HG02938 (cell line): ENCODE results near the gene RSPH9.

Source experiments
- ATAC-seq: cut with Tn5 transposase; IDR thresholded peaks from one replicate; pipeline ENCODE4 v1.9.1; 2021; ENCODE audit warnings: mild to moderate bottlenecking, moderate library complexity; ENCODE audit not compliant: unreplicated experiment

The RSPH9 gene, protein sequence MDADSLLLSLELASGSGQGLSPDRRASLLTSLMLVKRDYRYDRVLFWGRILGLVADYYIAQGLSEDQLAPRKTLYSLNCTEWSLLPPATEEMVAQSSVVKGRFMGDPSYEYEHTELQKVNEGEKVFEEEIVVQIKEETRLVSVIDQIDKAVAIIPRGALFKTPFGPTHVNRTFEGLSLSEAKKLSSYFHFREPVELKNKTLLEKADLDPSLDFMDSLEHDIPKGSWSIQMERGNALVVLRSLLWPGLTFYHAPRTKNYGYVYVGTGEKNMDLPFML

DNA sequence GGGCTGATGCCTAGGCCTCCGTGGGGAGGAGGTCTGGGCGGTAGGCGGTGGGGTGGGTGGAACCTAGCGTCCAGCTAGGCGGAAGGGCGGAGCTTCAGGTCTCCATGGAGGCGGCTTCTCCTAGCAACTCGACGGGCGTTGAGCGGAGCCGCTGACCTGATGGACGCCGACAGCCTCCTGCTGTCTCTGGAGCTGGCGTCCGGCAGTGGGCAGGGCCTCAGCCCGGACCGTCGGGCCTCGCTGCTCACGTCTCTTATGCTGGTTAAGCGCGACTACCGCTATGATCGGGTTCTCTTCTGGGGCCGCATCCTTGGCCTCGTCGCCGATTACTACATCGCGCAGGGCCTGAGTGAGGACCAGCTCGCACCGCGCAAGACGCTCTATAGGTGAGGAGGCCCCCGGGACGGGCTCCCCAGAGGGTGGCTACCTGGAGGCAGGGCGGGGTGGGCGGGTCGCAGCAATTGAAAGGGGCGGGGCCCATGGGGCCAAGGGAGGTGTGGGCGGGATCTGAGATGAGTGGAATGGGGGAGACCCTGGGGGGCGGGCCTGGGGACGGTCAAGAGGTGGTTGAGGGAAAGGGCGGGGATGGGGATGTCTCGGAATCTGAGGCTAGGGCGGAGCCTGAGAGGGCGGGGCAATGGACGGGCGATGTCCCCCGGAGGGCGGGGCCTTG lies at the start of gene RSPH9:
TSS of gene RSPH9 (plus strand) at position 97 of the 673 bp plus-strand sequence. CDS start at position 160, 63 bp downstream.
- ATAC-seq: no peak

DNA sequence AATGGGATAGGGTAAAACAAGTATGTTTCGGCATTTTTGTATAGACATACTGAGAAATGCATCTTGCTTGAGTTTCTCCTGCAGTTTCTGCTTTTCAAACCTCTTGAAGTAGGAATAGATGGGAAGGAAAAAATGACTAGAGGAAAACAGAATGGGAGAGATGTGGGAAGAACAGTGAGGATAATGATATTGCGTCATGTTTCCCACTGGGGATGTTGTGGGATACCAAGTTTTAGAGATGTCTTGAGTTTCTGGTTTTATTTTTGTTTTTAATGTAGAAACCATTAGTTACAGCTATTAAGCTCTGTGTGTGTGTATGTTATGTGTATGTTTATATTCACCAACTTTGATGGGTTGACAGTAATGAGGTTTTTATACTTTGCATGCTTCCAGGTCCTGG lies 44.2 kb upstream of the RSPH9 start:
- ATAC-seq: no peak

DNA sequence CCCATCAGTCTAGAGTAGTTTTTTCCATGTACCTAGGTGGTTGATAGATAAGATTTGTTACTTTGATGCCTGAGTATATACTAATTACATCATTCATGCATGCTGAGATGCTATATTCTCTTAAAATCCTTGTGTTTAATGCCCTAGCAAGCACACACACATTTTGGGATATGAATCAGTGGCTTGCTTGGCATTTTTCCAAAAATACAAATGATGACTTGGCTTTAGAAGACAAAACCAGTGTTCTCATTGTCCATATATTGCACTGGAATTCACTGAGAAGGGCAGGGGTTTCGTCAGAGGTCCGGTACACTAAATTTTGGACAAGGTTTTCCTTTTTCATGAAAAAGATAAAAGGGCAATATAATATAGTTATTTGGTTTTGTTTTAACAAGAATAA lies 40.7 kb upstream of the RSPH9 start:
- ATAC-seq: no peak

DNA sequence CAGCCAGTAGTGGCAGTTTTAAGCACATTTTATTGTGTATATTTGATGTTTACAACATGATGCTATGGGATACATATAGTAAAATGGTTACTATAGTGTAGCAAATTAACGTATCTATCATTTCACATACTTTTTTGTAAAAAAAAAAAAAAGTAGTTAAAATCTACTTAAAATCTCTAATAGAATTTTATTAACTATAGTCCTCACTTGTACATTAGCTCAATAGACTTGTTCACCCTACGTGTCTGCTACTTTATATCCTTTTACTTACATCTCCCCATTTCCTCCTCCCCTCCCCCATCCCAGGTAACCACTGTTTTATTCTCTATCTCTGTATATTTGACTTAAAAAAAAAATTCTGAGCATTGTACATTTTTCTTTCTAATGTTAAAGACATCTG lies 38.8 kb upstream of the RSPH9 start:
- ATAC-seq: no peak

DNA sequence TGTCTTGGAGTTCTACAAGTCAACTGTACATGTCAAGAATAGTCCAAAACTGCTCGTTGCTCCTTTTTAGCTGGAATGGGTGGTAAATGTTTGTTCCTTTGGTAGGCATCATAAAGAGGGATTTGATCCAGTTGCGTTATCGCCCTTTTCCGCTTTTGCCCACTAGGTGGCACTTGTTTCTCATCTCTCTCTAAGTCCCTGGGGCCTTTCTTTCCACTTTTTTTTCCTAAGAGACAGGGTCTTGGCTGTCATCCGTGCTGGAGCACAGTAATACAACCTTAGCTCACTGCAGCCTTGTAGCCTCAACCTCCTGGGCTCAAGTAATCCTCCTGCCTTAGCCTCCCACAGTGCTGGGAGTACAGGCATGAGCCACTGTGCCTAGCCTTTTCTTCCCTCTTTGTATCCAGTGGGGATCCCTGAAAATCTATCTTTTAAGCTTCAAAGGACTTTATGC lies 36.5 kb upstream of the RSPH9 start:
- ATAC-seq: no peak

DNA sequence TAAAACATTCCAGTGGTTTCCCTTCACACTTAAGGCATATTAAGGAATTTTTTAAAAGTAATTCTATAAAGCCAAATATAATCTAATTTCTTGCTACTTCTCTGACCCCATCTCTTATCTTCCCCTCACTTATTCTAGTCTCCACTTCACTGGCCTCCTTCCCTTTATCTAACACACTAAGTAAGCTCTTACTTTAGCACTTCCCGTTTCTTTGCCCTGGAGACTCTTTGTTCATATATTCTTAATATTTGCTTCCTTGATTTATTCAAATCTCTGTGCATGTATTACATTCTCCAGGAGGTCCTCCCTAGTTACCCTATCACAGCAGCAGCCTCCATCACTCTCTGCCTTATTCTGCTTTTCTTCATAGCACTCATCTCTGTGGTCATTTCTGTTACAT lies 36.0 kb upstream of the RSPH9 start:
- no peak for ATAC-seq

DNA sequence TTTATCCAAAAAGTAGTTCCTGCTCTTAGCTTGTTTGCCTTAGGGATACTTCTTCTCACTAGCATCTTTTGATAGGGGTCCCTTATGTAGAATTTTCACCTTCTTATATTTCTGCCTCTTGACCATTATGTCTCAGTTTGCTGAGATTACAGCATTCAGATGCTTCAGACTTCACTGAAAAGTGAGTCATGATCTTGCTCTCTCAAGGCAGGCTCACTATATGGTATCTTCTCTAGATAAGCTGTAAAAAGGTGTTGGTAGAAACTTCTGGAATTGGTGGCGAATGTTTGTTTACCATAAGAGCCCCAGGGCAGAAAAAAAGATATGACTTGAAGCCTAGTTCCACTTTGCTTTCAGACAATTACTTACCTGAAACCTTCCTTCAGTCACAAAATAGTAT lies 35.4 kb upstream of the RSPH9 start:
- ATAC-seq: no peak

DNA sequence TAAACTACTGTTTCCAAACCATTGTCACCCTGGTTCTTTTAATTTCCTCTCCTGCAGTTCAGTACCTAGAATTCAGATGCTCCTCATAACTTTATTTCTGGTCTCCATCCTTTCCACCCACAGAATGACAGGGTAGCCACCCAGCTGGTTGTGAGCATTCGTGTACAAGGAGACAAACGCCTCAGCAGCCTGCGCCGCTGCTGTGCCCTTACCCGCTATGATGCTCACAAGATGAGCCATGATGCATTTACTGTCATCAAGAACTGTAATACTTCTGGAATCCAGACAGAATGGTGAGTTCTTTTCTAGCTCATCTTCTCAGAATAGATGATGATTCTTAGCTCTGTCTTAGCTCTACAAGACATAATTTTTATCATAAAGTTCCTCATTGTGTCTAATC lies 34.4 kb upstream of the RSPH9 start:
- ATAC-seq: no peak

DNA sequence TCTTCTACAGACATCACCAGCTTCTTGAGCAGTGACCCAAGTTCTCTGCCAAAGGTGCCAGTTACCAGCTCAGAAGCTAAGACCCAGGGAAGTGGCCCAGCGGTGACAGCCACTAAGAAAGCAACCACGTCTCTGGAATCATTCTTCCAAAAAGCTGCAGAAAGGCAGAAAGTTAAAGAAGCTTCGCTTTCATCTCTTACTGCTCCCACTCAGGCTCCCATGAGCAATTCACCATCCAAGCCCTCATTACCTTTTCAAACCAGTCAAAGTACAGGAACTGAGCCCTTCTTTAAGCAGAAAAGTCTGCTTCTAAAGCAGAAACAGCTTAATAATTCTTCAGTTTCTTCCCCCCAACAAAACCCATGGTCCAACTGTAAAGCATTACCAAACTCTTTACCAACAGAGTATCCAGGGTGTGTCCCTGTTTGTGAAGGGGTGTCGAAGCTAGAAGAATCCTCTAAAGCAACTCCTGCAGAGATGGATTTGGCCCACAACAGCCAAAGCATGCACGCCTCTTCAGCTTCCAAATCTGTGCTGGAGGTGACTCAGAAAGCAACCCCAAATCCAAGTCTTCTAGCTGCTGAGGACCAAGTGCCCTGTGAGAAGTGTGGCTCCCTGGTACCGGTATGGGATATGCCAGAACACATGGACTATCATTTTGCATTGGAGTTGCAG lies 31.0 kb upstream of the RSPH9 start:
- ATAC-seq: no peak

DNA sequence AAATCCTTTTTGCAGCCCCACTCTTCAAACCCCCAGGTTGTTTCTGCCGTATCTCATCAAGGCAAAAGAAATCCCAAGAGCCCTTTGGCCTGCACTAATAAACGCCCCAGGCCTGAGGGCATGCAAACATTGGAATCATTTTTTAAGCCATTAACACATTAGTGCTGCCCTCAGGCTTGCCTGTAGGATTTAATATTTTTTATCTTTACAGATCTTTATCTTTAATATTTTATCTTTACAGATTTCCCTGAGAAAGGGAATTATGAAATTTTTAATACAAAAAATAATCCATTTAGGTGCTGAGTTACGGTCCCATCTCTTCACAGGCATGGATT lies 30.5 kb upstream of the RSPH9 start:
- ATAC-seq: no peak

DNA sequence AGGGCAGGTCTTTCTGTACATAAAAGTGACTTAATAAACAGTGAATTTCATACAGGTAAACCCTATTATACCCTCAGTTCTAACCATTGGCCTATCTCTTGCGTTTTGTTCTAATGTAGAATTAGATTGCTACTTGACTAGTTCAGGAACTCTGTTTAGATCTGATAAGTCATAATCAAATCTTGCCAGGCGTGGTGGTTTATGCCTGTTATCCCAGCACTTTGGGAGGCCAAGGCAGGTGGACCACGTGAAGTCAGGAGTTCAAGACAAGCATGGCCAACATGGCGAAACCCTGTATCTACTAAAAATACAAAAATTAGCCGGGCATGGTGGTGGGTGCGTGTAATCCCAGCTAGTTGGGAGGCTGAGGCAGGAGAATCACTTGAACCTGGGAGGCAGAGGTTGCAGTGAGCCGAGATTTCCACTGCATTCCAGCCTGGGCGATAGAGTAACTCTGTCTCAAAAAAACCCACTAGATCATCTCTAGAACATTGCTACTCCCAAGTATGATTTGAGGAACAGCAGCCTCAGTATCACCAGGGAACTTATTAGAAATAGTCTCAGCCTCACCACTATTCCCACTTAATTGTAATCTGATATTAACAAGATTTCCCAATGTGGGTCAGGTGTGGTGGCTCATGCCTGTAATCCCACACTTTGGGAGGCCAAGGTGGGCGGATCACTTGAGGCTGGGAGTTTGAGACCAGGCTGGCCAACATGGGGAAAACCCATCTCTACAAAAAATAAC lies 27.9 kb upstream of the RSPH9 start:
- no peak for ATAC-seq

DNA sequence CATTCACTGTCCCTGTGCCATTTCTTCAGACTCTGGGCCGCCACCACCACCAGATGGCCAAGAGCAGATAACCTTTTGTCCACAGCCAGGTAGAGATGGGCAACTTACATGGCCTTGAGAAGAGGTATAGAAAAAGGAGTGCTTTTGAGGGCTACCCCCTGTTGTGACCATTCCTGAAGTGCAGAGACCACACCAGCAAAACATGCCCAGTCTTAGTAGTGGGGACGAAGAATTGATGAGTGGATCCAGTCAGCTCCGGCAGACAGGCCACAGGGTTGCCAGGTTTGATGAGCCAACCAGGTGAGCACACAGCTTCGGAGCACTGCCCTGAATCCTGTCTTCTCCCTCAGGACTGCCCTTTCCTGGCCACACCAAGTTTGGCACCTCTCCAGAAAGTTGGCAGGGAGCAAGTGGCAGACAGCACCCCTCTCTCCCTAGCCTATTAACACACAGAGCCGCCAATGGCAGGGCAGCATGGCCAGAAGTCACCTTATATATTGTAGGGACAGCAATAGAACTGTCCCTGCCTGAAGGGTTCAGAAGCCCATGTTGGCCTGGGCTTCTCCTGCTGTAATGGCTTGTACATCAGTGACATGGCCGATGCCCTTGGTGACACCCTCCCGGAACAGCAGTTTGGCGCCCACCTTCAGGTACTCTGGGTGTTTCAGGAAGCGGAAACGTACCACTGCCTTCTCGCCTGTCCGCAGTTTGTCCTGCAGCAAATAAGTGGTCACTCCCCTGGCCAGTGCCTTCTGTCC lies 23.6 kb upstream of the RSPH9 start:
- no peak for ATAC-seq

DNA sequence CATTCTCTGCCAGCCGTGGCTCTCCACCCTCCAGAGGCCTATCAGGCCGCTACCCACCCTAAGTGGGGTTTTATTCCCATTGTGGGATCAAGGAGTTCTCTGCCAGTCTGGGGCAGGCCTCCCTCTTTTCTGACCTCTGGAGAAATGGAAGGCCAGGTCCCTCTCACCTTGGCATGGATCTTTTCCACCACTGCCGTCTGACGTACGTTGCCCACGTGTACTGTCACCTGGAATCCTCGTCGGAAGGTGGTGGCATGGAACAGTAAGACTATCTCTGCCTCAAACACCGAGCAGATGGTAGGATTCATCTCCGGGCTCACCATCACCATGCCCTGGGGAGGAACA lies 23.0 kb upstream of the RSPH9 start:
- ATAC-seq: no peak

DNA sequence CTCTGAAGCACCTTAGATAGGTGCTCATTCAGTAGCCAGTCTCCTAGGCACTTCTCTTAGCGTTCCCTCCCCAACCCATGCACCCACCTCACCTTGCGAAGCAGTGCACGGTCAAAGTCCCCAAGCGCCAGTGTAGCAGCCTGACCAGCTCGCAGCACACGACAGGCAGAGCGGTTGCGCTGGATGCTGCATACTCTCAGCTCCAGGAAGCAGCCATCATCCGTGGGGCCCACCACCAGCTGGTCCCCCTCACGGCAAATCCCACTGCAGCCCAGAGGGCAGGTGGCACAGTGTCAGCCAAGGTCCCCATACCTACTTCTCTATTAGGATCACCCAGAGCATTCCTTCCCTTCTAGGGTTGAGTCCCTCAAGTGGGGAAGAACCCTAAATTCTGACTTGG lies 22.3 kb upstream of the RSPH9 start:
- ATAC-seq: no peak

DNA sequence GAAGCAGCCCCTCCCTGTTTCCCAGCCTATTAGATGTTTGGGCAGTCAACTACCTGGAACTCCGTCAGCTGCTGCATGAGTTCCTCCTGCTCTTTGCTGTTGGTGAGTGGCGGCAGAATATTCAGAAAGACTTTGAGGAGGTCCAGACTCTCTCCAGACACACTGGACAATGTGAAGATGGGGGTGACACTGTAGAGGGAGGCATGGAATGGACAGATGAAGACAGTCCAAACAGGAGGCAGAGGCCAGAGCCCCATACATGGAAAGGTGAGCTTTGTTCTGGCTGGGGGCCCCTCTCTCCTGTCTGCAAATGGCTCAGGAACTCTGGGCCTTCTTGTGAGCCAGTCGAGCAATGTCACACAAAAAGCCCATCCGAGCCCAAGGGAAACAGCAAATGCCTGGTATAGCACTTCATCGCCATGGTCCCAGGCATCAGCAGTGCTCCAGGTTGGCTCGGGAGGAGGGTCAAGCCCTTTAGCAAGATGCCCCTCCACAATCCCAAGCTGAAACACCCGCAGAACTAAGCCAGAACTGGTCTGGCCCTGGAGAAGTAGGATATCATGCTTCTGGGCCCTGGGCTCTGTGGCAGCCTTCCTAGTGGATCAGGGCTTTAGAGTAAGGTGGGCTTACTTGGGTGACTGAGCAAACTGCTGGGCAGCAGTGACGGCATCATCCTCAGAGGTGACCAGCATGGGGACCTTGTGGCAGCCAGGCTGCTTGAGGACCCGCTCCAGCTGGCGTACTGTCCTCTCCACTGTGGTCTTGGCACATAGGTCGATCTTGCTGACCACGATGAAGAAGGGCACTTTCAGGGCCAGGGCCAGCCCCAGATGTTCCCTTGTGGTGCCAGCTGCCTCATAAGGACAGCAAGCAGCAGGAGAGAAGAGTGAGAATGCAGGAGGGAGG lies 20.7 kb upstream of the RSPH9 start:
- ATAC-seq: no peak

DNA sequence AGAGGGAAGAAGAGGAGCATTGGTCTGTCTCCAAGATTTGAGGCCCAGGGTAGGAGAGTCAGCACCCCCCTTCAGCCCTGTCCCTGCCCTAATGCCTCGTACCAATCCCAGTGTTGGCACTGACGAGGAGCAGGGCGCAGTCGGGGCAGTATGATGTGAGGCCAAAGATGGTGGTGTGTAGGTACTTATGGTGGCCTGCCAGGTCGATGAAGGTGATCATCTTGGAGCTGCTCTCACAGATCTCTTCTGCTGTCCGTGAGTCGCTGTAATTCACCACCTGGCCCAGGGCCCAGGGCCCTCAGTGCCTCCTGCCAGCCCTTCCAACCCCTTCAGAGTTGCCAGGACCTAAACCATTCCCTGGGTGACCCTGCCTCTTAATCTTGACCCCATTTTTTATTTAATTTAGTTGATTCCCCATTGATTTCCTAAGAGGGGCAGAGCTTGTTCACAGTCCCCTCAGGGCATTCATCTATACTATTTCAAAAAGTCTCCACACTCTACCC lies 20.0 kb upstream of the RSPH9 start:
- no peak for ATAC-seq

DNA sequence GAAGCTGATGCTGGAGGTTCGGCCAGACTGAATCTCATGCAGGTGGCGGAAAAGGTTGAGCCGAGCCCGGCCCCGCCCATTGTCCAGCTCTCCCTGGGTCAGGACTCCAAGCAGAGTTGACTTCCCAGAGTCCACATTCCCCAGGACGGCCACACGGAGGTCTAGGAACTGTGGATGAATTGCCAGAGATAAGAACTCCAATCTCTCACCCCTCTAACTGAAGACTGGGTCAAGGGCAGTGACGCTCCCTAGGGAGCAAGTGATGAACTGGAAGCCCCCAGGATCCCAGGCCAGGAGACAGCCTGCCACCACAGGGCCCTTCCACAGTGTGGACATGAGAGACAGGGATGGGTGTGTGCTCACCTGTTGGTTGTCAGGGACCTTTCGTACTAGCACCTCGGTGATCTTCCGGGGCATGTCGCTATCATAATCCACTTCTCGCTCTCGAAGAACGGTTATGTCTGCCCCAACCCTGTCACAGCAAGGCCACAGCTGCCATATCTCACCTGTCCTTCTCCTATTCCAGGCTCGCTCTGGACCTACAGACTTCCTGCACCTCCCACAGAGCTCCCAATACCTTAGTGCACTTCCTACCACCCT lies 19.3 kb upstream of the RSPH9 start:
- no peak for ATAC-seq

DNA sequence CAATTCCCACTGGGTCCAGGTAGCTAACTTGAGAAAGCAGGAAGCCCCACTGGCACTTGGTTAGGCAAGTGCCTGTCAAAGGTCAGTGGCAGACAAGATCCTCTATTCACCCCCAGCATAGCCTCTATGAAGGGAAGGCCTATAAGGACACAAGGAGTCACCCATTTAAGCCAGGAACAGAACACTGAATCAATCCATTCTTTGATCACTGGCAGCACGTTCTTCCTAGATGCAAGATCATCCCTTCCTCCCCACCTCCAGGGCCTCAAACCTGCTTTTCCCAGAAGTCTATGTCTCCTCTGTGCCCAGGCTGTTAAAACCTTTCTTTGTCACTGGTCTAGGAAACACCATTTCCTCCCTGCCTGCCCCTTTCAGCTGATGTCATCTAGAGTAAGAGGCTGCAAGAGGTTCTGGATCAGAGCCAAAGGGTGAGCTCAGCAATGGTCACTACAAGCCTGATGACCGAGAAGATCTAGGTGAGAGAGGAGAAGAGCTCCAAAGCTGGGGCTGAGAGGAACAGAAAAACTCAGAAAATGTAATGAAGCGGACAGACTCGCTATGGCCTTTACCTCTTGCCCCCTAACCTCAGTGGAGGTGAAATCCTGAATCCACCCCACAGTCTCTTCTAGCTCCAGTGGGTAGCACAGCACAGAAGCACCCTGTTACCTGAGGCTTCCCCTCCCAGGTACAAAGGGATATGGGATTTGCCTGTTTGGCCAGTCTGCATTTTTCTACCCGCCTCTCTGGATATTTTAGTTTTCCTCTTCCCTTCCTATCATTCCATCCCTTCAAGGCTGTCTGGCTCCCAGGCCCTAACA lies 17.6 kb upstream of the RSPH9 start:
- no peak for ATAC-seq
